HEK293 (cell line): ENCODE results near the gene PLCXD1.

Experiments
- BCL11B ChIP-seq: fragments of 450-650 bp; formaldehyde crosslinking; IDR thresholded peaks from 2 replicates; pipeline ENCODE4 v1.5.1; 2016; ENCODE audit warnings: low read depth, missing biosample characterization, missing genetic modification characterization
- YY1 ChIP-seq: fragments of 450-650 bp; formaldehyde crosslinking; IDR thresholded peaks from 2 replicates; pipeline ENCODE4 v1.5.1; 2018; ENCODE audit warnings: missing biosample characterization, missing genetic modification characterization
- ZNF302 ChIP-seq: fragments of 450-650 bp; formaldehyde crosslinking; IDR thresholded peaks from 2 replicates; pipeline ENCODE4 v1.5.1; 2016; ENCODE audit warnings: missing biosample characterization, missing genetic modification characterization, low read depth
- ZNF335 ChIP-seq: fragments of 450-650 bp; formaldehyde crosslinking; conservative IDR thresholded peaks from 2 replicates; pipeline ENCODE4 v1.5.1; 2016; ENCODE audit warnings: missing biosample characterization, missing genetic modification characterization
- ZNF629 ChIP-seq: fragments of 450-650 bp; formaldehyde crosslinking; IDR thresholded peaks from 2 replicates; pipeline ENCODE4 v1.5.1; 2017; ENCODE audit warnings: missing biosample characterization, missing genetic modification characterization
- TF ChIP-seq, protein P1 (sequence below): fragments of 450-650 bp; IDR thresholded peaks from 2 replicates; pipeline ENCODE4 v1.5.1; 2018; ENCODE audit warnings: missing biosample characterization, missing genetic modification characterization
- TF ChIP-seq, protein P2 (sequence below): fragments of 450-650 bp; formaldehyde crosslinking; IDR thresholded peaks from 2 replicates; pipeline ENCODE4 v1.5.1; 2016; ENCODE audit warnings: missing biosample characterization, missing genetic modification characterization
- TF ChIP-seq, protein P3 (sequence below): fragments of 450-650 bp; formaldehyde crosslinking; IDR thresholded peaks from 2 replicates; pipeline ENCODE4 v1.5.1; 2016; ENCODE audit warnings: missing biosample characterization, missing genetic modification characterization
- TF ChIP-seq, protein P4 (sequence below): fragments of 450-650 bp; formaldehyde crosslinking; IDR thresholded peaks from 2 replicates; pipeline ENCODE4 v1.5.1; 2016; ENCODE audit warnings: missing biosample characterization, missing genetic modification characterization

DNA sequence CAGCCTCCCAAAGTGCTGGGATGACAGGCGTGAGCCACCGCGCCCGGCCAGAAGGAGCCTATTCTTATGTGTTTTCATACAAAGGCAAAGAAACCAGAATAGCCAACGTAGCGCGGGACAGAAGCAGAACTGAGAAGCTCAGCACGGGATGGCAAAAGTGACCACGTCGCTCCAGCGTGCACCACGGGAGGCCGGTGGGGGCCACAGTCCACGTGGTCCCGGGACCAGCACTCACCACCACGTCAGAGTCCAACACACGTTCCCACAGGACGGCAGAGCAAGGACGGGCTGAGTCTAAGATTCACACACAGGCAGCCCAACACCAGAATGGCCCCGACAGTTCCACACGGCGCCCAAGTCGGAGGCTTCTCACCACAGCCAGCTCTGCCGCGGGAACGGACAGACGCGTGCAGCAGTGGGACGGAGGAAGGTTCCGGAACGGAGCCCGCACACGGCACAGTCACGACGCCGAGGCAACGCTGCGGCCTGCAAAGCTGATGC is 56.2 kb downstream of the PLCXD1 start:
- TF ChIP-seq, protein P1, sequence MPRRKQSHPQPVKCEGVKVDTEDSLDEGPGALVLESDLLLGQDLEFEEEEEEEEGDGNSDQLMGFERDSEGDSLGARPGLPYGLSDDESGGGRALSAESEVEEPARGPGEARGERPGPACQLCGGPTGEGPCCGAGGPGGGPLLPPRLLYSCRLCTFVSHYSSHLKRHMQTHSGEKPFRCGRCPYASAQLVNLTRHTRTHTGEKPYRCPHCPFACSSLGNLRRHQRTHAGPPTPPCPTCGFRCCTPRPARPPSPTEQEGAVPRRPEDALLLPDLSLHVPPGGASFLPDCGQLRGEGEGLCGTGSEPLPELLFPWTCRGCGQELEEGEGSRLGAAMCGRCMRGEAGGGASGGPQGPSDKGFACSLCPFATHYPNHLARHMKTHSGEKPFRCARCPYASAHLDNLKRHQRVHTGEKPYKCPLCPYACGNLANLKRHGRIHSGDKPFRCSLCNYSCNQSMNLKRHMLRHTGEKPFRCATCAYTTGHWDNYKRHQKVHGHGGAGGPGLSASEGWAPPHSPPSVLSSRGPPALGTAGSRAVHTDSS (tag by site-specific recombination): no peak
- no peak for TF ChIP-seq ZNF302 (tag by site-specific recombination)
- TF ChIP-seq, protein P2, sequence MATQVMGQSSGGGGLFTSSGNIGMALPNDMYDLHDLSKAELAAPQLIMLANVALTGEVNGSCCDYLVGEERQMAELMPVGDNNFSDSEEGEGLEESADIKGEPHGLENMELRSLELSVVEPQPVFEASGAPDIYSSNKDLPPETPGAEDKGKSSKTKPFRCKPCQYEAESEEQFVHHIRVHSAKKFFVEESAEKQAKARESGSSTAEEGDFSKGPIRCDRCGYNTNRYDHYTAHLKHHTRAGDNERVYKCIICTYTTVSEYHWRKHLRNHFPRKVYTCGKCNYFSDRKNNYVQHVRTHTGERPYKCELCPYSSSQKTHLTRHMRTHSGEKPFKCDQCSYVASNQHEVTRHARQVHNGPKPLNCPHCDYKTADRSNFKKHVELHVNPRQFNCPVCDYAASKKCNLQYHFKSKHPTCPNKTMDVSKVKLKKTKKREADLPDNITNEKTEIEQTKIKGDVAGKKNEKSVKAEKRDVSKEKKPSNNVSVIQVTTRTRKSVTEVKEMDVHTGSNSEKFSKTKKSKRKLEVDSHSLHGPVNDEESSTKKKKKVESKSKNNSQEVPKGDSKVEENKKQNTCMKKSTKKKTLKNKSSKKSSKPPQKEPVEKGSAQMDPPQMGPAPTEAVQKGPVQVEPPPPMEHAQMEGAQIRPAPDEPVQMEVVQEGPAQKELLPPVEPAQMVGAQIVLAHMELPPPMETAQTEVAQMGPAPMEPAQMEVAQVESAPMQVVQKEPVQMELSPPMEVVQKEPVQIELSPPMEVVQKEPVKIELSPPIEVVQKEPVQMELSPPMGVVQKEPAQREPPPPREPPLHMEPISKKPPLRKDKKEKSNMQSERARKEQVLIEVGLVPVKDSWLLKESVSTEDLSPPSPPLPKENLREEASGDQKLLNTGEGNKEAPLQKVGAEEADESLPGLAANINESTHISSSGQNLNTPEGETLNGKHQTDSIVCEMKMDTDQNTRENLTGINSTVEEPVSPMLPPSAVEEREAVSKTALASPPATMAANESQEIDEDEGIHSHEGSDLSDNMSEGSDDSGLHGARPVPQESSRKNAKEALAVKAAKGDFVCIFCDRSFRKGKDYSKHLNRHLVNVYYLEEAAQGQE: no peak
- TF ChIP-seq, protein P3, sequence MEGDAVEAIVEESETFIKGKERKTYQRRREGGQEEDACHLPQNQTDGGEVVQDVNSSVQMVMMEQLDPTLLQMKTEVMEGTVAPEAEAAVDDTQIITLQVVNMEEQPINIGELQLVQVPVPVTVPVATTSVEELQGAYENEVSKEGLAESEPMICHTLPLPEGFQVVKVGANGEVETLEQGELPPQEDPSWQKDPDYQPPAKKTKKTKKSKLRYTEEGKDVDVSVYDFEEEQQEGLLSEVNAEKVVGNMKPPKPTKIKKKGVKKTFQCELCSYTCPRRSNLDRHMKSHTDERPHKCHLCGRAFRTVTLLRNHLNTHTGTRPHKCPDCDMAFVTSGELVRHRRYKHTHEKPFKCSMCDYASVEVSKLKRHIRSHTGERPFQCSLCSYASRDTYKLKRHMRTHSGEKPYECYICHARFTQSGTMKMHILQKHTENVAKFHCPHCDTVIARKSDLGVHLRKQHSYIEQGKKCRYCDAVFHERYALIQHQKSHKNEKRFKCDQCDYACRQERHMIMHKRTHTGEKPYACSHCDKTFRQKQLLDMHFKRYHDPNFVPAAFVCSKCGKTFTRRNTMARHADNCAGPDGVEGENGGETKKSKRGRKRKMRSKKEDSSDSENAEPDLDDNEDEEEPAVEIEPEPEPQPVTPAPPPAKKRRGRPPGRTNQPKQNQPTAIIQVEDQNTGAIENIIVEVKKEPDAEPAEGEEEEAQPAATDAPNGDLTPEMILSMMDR (tag by site-specific recombination): no peak
- no peak for TF ChIP-seq YY1
- TF ChIP-seq ZNF335 (tag by site-specific recombination): no peak
- TF ChIP-seq, protein P4, sequence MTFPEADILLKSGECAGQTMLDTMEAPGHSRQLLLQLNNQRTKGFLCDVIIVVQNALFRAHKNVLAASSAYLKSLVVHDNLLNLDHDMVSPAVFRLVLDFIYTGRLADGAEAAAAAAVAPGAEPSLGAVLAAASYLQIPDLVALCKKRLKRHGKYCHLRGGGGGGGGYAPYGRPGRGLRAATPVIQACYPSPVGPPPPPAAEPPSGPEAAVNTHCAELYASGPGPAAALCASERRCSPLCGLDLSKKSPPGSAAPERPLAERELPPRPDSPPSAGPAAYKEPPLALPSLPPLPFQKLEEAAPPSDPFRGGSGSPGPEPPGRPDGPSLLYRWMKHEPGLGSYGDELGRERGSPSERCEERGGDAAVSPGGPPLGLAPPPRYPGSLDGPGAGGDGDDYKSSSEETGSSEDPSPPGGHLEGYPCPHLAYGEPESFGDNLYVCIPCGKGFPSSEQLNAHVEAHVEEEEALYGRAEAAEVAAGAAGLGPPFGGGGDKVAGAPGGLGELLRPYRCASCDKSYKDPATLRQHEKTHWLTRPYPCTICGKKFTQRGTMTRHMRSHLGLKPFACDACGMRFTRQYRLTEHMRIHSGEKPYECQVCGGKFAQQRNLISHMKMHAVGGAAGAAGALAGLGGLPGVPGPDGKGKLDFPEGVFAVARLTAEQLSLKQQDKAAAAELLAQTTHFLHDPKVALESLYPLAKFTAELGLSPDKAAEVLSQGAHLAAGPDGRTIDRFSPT (tag by site-specific recombination): no peak
- TF ChIP-seq BCL11B (tag by site-specific recombination): no peak
- TF ChIP-seq ZNF629 (tag by site-specific recombination): no peak
